HG03469 (cell line): ENCODE data around the gene KIF11.
"Not testable (repeated sequence)": the region's sequence is repeated elsewhere in the genome, so short reads cannot be mapped to it uniquely, and the experiment has no call there.

Source experiments
- ATAC-seq: cut with Tn5 transposase; IDR thresholded peaks from one replicate; pipeline ENCODE4 v1.9.1; 2021; ENCODE audit warnings: mild to moderate bottlenecking, moderate library complexity, moderate number of reproducible peaks; ENCODE audit not compliant: unreplicated experiment

KIF11 gene

DNA sequence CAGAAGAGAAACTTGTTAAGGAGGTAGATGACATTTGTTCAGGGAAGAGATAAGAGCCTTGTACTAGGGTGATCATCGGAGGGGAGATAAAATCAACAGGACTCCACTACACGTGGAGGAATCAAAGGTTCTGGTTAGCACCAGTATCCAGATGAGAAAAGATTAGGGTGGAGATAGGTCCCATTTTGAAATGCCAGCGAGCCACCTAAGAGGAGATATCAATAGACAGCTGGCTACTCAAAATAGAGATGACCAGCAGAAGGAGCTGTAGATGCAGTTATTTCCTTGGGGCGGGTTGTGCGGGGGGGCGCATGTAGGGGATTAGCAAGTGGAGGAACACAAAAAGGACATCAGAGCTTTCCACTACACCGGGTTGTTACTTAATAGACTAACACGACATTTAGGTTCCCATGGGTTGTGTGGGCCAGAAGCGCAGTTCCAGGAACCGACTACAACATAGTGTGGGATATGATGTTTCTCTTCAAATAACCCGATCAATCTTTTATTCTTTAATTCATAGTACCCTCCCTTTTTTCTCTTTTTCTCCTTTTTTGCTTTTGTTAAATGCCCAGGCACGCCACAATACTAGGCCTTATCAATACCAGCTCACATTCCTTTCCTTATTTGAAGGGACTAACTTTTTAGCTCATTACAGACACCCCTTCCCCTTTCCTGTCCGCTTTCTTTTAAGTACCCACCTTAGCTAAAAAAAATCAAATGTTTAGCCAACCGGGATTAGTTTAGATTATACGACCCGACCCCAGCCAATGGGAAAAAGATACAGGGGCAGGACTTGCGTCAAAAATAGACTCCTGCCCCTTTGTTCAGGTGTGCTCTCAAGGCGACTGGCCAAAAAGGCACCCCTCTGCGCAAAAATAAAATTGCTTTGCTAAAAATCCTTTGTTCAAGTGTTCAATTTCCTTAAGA is 2.0 kb upstream of the KIF11 start:
- no peak for ATAC-seq

DNA sequence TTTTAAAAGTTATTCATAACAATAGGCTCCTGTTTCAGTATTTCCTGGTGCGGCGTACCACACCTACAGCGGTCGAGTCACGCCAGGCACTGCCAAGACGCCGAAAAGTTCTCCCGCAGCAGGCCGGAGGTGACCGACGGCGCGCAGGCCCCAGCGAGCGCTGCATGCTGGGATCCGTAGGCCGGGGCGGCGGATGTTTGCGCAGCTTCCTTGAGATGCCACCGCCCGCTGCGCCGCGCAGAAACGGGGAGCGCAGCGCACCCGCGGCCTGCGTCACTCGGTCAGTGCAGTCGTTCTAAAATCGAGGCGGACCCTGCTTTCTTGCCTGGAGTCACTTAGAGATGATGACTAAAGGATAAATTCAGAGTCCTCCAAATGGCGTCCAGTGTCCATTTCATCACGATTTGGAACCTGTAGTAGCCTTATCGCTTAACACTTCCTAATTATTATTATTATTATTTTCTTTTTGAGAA is 1.3 kb upstream of the KIF11 start:
- ATAC-seq, result peak; percentile 54

DNA sequence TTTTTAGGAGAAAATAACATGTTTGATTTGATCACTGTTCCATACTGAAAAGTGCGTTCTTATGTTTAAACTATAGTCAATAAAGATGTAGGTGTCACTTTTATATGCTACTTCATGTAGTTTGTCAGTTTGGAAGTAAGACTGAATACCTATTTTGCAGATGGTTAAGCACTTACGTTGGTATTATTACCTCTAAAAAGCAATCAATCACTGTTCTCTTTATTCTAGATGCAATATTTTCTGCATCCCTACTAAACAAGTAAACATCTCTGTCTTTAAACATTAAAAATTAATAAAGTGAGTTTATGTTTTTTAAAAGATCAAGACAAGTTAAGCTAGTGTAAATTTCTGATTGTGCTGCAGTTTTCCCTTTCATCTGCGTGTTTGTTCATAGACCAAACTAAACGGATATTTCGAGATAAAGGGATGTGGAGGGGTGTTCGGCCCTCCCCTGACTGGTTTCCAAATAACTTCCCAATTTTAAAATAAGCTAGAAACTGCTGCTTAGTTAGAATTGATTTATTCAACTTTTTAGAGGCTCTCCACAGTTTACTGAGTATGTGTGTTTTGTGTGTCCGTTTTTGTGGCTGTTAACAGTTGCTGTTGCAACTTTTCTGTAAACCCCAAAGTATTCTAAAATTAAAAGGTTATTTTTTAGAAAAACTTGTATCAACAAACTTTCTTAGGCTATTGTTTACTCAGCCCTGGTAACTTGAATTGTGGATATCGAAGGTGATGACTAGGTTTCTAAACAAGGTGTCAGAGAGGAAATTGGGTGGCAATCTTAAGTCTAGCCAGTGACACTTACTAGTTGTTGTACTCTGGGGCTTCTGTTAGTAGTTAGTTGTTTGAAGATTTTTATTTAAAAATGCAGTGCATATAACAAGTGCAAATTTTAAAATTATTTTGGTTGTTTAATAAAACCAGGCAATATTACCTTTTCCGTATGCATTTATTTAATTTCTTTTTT is 974 bp downstream of the KIF11 start:
- no peak for ATAC-seq

DNA sequence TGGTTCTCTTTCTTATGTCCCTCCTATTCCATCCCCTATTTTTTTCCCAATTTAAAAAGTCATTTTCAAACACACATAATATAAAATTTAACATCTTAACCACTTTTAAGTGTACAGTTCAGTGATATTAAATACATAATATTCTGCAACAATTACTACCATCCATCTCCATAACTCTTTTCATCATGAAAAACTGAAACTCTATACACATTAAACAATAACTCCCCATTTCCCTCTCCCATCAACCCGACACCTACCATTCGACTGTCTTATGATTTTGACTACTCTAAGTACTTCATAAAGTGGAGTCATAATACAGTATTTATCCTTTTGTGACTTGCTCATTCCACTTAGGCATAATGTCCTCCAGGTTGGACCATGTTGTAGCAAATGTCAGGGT is 2.6 kb downstream of the KIF11 start:
- ATAC-seq, result no peak

DNA sequence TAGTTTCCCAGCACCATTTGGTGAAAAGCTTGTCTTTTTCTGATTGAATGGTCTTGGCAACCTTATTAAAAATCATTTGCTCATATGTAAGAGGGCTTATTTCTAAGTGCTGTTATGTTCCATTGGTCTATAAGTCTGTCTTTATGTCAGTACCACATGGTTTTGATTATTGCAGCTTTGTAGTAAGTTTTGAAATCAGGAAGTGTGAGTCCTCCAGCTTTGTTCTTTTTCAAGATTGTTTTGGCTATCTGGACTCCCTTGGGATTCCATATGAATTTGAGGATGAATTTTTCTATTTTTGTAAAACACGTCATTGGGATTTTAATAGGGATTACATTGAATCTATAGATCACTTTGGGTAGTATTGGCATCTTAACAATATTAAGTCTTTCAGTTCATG is 5.4 kb downstream of the KIF11 start:
- ATAC-seq, result no peak

DNA sequence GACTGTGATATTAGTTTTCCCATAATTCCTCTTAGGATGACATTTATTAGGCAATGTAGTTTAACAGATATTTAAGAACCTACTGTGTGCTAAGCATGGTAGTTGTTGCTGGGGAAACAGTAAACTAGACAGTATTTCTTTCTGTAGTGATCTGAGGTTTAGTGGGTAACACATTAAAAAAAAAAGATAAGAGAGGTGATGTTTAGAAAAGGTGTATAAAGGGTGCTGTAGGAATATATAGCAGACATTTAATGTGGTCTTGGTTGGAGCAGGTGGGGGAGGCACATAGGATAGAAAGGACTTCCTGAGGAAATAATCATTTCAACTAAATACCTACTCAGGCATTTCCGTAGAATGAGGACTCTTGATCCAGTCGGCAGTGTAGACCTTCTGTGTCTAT is 11.9 kb downstream of the KIF11 start:
- no peak for ATAC-seq

DNA sequence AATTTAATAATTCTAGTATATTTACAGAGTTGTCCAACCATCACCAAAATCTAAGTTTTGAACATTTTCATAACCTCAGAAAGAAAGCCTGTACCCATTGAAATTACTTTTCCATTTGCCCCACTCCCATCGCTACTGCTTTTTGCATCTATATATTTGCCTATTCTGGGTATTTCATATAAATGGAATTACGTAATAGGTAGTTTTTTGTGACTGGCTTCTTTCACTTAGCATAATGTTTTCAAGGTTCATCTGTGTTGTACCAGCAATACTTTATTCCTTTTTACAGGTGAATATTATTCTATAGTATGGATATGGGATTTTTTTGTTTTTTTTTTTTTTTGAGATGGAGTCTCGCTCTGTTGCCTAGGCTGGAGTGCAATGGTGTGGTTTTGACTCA is 22.6 kb downstream of the KIF11 start:
- ATAC-seq, result no peak

DNA sequence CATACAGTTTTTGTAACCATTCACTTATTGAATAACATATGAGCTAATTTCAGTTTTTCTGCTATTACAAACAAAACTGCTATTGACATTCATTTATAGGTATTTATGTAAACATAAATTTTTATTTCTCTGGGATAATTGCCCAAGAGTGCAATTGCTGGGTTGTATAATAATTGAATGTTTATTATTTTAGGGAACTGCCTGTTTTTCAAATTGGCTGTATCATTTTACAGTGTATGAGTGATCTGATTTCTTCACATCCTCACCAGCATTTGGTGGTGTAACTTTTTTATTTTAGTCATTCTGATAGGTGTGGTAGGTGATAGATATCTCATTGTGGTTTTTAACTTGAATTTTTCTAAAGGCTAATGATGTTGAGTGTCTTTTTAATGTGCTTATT is 26.4 kb downstream of the KIF11 start:
- ATAC-seq, result no peak

DNA sequence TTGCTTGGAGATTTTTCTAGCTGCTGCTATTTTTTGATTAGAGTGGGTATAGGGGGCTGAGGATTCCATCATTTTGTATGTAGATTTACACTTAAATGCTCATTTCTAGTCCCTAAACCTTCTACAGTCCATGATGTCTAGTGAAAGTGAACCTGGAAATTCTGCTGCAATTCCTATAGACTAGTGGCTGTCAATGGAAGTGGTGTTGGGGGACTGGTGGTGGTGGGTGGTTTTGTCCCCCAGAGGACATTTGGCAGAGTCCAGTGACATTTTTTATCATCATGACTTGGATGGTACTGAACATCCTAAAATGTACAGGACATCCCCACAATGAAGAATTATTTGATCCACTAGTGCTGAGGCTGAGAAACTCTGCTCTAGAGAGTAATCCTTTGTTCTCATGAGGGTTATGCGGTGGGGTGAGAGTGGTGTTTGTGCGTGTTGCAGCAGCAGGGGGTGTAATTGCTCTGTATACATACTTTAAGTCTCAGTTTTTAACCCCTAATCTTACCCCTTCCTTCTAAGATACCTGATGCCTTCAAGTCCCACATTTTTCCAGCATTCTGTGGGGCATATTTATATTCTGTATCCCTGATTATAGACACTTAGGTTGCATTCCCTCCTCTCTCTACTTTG is 35.0 kb downstream of the KIF11 start:
- no peak for ATAC-seq

DNA sequence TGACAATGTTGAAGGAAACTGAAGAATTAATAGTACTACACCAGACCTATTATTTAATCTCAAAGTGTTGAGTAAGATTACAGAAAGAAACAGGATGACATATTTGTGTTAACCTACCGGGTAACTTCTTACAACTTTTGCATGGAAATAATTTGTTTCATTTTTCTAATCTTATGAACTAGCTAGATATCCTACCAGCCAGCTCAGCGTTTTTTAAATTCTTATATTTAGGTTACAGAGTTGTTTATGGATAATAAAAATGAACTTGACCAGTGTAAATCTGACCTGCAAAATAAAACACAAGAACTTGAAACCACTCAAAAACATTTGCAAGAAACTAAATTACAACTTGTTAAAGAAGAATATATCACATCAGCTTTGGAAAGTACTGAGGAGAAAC is 37.0 kb downstream of the KIF11 start:
- ATAC-seq, result no peak

DNA sequence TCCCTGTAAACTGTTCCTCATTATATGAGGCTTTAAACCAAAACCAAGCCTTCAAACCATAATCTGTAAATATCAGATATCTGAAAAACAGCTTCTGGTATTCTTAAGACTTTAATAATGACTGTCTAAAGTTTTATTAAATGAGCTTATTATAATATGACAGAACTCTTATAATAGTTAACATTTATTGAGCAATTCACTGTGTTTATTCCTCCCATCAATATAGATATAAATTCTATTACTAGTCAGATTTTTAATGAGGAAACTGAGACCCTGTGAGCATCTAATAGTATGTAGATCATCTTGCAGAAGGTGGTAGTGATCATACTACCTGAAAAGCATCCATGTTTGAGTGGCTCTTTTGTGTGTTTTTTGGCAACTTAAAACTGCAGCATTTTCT is 45.1 kb downstream of the KIF11 start:
- ATAC-seq, result no peak

DNA sequence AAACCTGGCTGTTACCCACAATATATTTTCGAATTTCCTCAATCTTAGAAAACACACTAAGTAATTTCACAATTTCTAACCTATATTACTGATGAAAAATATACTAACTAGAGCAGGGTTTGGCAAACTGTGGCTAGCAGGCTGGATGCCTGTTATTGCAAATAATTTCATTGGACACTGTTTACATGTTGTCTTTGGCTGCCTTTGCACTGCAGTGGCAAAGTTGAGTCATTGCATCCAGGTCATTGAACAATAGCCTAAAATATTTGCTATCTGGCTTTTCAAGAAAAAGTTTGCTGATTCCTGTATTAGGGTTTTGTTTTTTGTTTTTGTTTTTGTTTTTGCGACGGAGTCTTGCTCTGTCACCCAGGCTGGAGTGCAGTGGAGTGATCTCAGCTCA is 47.2 kb downstream of the KIF11 start:
- no peak for ATAC-seq

DNA sequence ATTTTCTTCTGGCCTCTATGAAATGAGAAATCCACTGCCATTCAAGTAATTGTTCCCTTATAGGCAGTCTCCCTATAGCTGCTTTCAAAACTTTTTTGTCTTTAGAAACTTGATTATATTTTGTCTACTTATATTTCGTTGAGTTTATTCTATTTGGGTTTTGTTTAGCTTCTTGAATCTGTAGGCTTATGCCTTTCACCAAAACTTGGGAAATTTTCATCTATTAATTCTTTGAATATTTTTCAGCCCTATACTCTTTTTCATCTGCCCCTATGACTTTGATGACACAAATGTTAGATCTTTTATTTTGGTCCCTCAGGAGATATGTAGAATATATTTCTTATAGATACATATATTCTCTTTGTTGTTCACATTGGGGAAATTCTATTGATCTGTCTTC is 48.6 kb downstream of the KIF11 start:
- no peak for ATAC-seq

DNA sequence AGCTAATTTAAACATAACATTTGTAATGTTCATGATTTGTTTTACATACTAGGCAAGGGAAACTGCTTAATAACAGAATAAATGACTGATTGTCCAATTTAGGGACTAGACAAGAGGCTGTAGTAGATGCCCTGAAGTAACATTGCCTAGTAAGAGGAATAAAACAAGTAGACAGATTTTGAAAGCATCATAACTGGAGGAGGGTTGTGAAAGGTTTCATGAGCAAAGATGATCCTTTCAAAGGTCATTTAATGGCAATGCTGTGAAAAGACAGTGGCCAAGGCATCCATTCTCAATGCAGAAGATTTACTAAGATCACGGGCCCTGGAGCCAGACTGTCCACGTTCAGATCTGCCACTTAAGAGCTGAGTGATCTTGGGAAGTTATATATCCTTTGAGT is 52.0 kb downstream of the KIF11 start:
- no peak for ATAC-seq

DNA sequence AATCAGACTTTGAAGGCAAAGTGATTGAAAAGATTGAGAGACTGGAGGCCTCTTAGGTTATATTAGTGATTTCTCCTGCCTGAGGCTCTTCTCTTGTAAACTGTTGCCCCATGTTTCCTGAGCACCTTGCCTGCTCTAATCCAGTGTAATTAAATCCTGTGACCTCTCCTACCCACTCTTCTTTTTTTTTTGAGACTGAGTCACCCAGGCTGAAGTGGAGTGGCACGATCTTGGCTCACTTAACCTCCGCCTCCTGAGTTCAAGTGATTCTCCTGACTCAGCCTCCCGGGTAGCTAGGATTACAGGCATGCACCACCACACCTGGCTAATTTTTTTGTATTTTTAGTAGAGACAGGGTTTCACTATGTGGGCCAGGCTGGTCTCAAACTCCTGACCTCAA is 57.9 kb downstream of the KIF11 start:
- not testable (repeated sequence) for ATAC-seq

DNA sequence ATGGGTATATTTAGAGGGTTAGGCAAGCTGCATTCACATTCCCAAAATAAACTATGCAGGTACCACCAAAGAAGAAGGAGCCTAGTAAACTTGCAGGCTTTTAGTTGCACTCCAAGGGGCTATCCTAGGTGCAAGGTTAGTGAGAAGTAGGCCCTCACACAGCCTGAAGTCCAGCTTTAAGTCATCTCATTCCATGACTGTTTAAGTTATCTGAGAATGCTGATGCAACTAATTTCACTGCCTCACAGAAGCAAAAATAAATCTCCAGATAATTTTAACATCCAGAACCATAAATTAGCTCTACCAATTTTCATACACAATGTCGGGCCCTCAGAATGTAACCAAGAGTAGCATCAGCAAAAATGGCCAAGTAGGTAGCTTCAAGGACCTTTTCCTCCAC is 62.5 kb downstream of the KIF11 start:
- no peak for ATAC-seq

DNA sequence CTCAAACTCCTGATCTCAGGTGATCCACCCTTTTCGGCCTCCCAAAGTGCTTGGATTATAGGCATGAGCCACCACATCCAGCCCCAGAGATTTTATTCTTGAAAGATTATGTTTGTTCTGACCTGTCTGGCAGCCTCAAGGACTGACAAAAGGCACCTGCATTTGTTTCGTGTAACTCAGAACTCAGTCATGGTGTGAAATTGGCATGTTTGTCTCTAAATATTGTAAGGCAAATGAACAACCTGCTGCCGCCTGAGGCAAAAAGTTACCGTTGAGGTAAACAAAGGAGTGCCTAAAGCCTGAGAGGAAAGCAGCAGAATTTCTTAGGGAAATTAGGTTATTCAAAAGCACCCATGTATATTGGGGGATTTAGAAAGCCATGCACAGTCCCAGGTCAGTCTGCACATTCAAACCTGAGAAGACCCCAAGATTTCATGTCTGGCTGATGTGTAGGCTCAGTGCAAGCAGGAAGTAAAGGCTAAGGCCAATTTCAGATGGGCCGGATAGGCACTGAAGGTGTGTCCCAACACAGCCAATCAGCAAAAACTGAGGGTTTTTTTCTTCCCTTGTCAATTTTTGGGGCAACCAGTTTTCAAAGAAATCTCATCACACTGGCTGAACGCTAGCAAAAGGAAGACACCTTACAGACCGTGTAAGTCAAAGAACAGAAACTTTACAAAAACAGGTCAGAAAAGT is 63.5 kb downstream of the KIF11 start:
- ATAC-seq, result no peak

DNA sequence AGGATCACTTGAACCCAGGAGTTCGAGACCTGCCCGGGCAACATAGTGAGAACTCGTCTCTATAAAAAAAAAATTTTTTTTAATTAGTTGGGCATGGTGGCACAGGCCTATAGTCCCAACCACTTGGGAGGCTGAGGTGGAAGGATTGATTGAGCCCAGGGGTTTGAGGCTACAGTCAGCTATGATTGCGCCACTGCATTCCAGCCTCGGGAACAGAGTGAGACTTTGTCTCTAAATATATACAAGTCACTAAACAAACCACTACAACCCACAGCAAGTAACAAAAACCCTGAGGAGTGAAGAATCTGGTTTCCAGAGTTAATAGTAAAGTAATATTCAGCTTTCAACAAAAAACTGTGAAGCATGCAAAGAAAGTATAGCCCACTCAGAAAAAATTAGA is 64.1 kb downstream of the KIF11 start:
- no peak for ATAC-seq

DNA sequence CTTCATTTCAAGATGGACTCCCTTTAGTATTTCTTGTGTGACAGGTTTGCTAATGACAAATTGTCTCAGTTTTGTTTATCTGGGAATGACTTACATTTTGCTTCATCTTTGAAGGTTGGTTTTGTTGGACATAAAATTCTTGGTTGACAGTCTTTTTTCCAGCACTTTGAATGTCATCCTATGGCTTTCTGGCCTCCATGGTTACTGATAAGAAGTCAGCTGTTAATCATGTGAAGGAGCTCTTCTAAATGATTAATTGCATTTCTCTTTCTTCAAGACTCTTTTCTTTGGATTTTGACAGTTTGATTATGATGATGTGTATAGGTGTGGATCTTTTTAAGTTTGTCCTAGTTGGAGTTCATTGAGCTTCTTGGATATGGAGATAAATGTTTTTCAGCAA is 69.9 kb downstream of the KIF11 start:
- ATAC-seq, result no peak

DNA sequence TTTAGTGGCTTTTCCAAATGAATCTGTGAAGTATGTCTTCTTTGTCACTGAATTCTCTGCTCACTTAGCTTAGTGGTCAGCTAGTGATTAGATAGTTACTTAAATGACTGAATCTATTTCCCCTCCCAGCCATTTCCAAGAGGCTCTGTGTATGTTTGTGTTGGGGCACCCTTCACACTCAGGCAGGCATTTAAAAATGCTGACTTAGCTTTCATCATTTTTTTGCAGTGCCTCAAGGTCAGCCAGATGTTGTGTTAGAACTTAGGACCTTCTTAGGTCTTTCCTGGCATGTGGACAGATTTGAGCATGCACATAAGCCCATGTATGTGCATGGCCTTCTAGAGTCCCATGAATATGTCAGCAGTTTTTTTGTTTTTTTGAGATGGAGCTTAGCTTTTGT is 71.4 kb downstream of the KIF11 start:
- no peak for ATAC-seq

DNA sequence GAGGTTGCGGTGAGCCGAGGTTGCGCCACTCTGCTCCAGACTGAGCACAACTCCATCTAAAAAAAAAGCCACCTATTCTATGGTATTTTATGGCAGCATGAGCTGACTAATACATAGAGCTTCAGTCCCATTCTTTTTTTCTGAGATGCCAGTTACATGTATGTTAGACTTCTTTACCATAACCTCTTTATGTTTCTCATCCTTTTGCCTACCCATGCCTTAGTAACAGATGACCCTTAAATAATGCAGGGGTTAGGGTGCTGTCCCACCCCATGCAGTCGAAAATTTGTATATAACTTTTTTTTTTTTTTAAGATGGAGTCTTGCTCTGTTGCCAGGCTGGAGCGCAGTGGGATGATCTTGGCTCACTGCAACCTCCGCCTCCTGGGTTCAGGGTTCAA is 74.1 kb downstream of the KIF11 start:
- no peak for ATAC-seq
